ENCODE results near the gene GDF2.

The GDF2 gene

DNA sequence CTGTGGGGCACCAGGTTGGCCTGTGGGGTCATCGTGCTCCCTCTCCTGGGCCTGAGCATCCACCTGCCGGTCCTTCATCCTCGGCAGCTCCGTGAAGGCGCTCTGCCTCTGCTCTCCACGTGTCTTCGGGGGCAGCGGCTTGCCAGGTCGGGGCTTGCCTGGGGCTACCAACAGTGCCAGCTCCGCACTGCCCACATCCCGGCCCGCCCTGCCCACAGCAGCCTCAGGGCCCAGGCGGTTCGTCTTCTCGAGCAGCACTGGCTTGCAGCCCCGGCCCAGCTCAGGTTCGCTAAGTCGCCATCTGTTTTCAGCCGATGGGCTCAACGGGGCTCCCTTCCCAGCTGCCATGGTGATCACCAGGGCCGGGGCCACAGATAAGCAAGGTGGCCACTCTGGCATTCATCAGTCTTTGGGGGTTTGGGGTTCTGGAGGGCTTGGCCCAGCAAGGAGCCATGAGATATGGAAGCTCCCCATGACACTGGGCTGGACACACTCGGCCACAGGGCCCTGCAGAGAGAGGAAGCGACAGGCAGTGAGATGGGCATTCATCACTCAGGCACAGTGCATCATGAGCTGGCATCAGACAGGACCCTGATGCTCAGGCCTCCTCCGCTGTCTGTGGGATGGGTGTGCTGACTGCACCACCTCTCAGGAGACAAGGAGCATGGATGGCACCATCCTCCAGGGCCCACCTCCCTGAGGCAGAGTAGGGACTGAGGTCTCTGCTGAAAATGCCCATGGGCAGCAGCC, 46.4 kb downstream of the GDF2 start:
- DNase-seq (ENCODE audit: low spot score) = no peak

- DNase-seq (ENCODE audit: low spot score) = no peak
These were observed 47.1 kb downstream of the GDF2 start for GRCh38 chr10:47369251-47369894.

GRCh38 chr10:47370015-47370767, 47.9 kb downstream of the GDF2 start:
- no peak for DNase-seq (ENCODE audit: low spot score)

- no peak for DNase-seq (ENCODE audit: low spot score)
These were observed 48.6 kb downstream of the GDF2 start for GRCh38 chr10:47370878-47371277.

DNA sequence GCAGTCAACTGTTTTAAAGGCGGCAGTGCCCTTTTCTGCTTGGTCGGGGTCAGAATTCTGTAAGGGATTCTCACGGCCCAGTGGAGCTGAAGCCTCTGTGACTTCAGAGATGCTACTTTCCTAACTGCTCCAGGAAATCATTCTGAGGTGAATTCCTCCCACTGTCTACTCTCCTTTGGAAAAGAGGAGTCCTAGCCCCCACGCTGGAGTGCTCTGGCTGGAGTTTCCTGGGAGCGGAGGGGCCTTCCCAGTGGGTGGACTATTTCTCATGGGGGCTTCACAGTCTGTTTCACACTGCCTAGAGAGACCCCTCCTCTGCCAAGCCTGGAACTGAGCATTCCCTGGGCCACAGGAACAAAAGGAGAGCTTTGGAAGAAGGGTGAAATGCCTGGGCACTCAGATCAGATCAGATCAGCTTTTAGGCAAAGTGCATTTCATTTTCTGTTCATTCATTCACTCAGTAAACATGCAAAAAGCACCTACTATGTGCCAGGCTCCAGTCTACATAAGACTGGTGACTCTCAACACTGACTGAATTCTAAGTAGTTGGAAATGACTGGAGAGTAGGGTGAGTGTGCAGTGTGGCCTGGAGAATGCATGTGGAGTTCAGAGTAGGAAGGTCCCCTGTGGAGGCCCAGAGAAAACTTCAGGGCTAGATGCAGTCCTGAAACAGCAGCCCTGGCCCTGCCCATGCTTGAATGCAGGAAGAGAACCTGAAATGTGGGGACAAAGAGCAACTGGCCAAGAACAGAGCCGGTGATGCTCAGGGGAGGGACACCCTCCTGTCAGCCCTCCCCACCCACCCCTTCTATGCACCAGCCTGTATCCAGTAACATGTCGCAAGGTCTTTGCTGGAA, 49.6 kb downstream of the GDF2 start:
- DNase-seq (ENCODE audit: low spot score) = no peak

GRCh38 chr10:47372726-47373125, 50.5 kb downstream of the GDF2 start:
- DNase-seq (ENCODE audit: low spot score) = no peak

GRCh38 chr10:47374611-47375536, 52.6 kb downstream of the GDF2 start:
- DNase-seq (ENCODE audit: low spot score) = no peak

GRCh38 chr10:47376522-47377220, 54.4 kb downstream of the GDF2 start:
- DNase-seq (ENCODE audit: low spot score) = no peak

Measured in RKO (cell line).